GM10248 (cell line): Measurements from ENCODE around the gene NPPA.
A peak's percentile ranks its signal among the peaks of the same experiment; 100 is the strongest.

Experiments used
- CTCF ChIA-PET: fragments of 300-600 bp; sonication (Branson Sonifier 250); formaldehyde crosslinking; extraction: SDS; loops from one replicate; lab custom pipeline; 2021; ENCODE audit warnings: antibody characterized with exemption; lab: Yijun Ruan, JAX
- POLR2A ChIA-PET: fragments of 350-650 bp; sonication (Branson Sonifier 250); formaldehyde crosslinking; extraction: SDS; loops from one replicate; lab custom pipeline; 2020; ENCODE audit warnings: antibody characterized with exemption; lab: Yijun Ruan, JAX
- DNase-seq: peaks from one replicate; pipeline ENCODE4 v3.0.0; 2012; ENCODE audit errors: extremely low spot score
- TF ChIP-seq, protein P1 (sequence below): IDR thresholded peaks from 2 replicates; pipeline ENCODE4 v1.5.1; 2012; ENCODE audit warnings: mild to moderate bottlenecking, low read depth; ENCODE audit errors: extremely low read depth, missing control alignments, control extremely low read depth

Gene NPPA

DNA sequence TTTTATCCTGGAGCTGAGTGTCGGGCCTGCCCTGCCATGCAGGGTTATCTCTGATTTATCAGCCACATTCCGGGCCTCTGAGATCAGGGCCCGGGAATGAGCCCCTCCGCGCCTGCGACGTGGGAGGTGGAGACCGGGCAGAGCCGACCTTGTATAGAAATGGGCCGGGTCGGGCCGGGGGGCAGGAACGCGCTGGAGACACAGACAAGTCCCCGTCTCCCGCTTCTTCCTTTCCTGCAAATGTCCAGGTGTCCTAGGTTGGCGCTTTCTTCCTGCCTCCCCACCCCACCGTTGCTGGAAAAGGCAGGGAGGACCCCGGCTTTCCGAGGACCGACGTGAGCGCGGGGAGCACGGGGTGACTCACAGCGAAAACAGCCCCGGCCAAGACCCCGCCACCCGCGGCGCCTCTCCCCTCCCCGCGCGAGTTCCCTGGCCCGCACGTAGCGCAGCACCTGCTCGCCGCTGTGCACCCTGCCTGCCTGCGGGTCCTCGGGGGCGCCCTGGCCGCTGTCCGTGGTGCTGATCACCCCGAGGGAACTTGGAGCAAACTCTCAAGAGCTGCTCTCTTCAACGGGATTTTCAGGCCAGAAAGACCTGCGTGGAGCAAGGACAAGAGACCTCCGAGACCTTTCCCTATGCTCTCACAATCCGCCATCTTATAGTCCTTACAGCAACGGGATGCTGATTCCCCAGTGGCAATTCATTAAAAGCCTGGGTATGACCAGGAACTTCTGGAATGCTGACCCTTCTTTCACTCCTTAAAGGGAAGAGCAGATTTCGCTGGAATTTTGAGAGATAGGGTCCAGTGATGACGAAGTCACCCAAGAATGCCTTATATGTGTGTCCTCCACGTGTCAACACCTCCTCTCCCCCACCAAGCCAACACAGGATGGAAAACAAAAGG lies 11.6 kb upstream of the NPPA start:
- TF ChIP-seq, protein P1, sequence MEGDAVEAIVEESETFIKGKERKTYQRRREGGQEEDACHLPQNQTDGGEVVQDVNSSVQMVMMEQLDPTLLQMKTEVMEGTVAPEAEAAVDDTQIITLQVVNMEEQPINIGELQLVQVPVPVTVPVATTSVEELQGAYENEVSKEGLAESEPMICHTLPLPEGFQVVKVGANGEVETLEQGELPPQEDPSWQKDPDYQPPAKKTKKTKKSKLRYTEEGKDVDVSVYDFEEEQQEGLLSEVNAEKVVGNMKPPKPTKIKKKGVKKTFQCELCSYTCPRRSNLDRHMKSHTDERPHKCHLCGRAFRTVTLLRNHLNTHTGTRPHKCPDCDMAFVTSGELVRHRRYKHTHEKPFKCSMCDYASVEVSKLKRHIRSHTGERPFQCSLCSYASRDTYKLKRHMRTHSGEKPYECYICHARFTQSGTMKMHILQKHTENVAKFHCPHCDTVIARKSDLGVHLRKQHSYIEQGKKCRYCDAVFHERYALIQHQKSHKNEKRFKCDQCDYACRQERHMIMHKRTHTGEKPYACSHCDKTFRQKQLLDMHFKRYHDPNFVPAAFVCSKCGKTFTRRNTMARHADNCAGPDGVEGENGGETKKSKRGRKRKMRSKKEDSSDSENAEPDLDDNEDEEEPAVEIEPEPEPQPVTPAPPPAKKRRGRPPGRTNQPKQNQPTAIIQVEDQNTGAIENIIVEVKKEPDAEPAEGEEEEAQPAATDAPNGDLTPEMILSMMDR, result no peak
- POLR2A ChIA-PET, result no interaction called here
- CTCF ChIA-PET, result no interaction called here
- DNase-seq, result peak; percentile 83

- POLR2A ChIA-PET, result no interaction called here
- DNase-seq, result no peak
- CTCF ChIA-PET, result interaction anchor here (1.4 kb wide), 1 partner anchor 12 kb away, joined by 3 read pairs; no protein-coding TSS in a partner anchor
- TF ChIP-seq, protein P1, result no peak
Observed at GRCh38 chr1:11858613-11858967, 11.0 kb upstream of the NPPA start, which contains the start of gene NPPB. NPPB (minus strand) TSS chr1:11858945; CDS start chr1:11858833, 112 bp downstream.

GRCh38 chr1:11858158-11858557 lies 10.6 kb upstream of the NPPA start:
- ChIA-PET CTCF (interaction anchor here (1.4 kb wide), 1 partner anchor 13 kb away, joined by 3 read pairs; no protein-coding TSS in a partner anchor), POLR2A (no interaction called here)
- TF ChIP-seq, protein P1, result no peak
- no peak for DNase-seq

DNA sequence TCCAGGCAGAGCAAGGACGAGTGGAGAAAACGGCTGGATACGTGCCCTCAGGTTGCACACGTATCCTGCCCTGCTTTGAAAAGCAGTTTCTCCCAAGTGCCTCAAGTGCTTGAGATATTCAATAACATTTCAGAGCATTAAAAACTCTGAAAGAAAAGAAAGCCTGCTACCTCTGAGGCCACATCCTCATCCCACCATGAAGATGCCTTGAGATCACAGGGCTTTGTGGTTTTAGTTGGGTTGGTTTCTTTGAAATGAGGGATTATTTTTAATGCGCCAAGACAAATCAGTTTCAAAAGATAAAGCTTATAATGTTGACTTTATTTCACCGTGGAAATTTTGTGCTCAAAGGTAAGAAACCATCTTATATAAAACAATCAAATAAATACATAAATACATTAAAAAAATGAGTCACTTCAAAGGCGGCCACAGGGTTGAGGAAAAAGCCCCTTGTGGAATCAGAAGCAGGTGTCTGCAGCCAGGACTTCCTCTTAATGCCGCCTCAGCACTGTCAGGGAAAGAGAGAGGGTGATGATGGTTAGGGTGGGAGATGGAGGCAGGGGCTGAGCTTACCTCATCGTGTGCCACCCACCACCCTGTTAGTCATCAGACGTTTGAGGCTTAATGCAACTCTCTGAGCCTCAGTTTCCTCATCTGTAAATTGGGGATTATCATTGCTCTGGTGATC lies 9.7 kb upstream of the NPPA start:
- no peak for DNase-seq
- CTCF ChIA-PET, result interaction anchor here (1.1 to 1.4 kb wide), 2 partner anchors 13 to 21 kb away, joined by 3 to 4 read pairs; no protein-coding TSS in a partner anchor

GRCh38 chr1:11856698-11857097 lies 9.1 kb upstream of the NPPA start:
- TF ChIP-seq, protein P1, result no peak
- CTCF ChIA-PET, result interaction anchor here (1.0 to 1.1 kb wide), 2 partner anchors 9 to 20 kb away, joined by 3 to 4 read pairs; no protein-coding TSS in a partner anchor
- no peak for DNase-seq
- POLR2A ChIA-PET, result no interaction called here

More for the DNA sequence above, 9.7 kb upstream of the NPPA start:
- TF ChIP-seq, protein P1, result no peak
- POLR2A ChIA-PET, result no interaction called here

DNA sequence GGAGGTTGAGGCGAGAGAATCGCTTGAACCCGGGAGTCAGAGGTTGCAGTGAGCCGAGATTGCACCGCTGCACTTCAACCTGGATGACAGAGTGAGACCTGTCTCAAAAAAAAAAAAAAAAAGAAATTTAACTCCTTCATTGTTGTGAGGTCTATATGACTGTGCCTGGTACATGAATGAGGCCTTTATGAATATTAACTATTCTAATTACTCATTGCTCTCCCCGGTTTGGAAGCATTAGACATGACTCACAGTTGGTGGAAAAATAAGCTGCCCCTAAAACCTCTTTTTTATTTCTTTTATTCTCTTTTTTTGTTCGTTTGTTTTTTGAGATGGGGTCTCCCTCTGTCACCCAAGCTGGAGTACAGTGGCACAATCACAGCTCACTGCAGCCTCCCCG lies 7.8 kb upstream of the NPPA start:
- POLR2A ChIA-PET, result no interaction called here
- CTCF ChIA-PET, result interaction anchor here (1.0 to 1.6 kb wide), 2 partner anchors 10 to 15 kb away, joined by 3 to 4 read pairs; no protein-coding TSS in a partner anchor
- no peak for DNase-seq
- TF ChIP-seq, protein P1, result no peak
